IMR-90 (cell line): ENCODE data around the gene ZNF385D. TPM values are rescaled to one million over a fixed set of nuclear protein-coding genes. Genes with fewer than 3 reads are reported as not detected.

Experiments used
- ATAC-seq: fragments of 200-7000 bp; cut with Tn5 transposase; 2 replicates; pipeline ENCODE4 v1.9.1; 2020; ENCODE audit warnings: low read depth, mild to moderate bottlenecking, moderate library complexity
- BruUV-seq: library from RNA; stranded (reverse); fragments of 400-500 nt; replicated peaks from 2 replicates; lab custom pipeline; 2021; lab: Mats Ljungman, UMichigan
- CTCF ChIA-PET: fragments of 300-600 bp; formaldehyde crosslinking; extraction: SDS; loops from one replicate; lab custom pipeline; 2021; ENCODE audit warnings: antibody characterized with exemption; lab: Yijun Ruan, JAX
- POLR2A ChIA-PET: fragments of 300-600 bp; sonication (Branson Sonifier 250); formaldehyde crosslinking; loops from one replicate; lab custom pipeline; 2022; ENCODE audit warnings: antibody characterized with exemption; ENCODE audit not compliant: unreplicated experiment; lab: Charles Lee
- DNase-seq: peaks from one replicate; pipeline ENCODE4 v3.0.0; 2013
- H2AFZ ChIP-seq: replicated peaks from 2 replicates; pipeline ENCODE3; 2013; ENCODE audit warnings: low read length, mild to moderate bottlenecking; ENCODE audit not compliant: poor library complexity
- H2AK5ac ChIP-seq: 2 replicates; pipeline ENCODE4 v1.6.1; 2013; ENCODE audit warnings: low read depth, low read length, inconsistent platforms
- H2AK9ac ChIP-seq: replicated peaks from 2 replicates; pipeline ENCODE3; 2013; ENCODE audit warnings: mild to moderate bottlenecking, low read depth, low read length, moderate library complexity; ENCODE audit not compliant: poor library complexity
- H2BK120ac ChIP-seq: 2 replicates; pipeline ENCODE4 v1.6.1; 2013; ENCODE audit warnings: low read depth, low read length, inconsistent platforms
- H2BK15ac ChIP-seq: 3 replicates; pipeline ENCODE4 v1.6.1; 2013; ENCODE audit warnings: low read depth, low read length, inconsistent platforms
- H2BK20ac ChIP-seq: 2 replicates; pipeline ENCODE4 v1.6.1; 2013; ENCODE audit warnings: low read depth, mild to moderate bottlenecking, inconsistent platforms, low read length, moderate library complexity
- H2BK5ac ChIP-seq: 2 replicates; pipeline ENCODE4 v1.6.1; 2013; ENCODE audit warnings: mild to moderate bottlenecking, low read depth, low read length, inconsistent platforms; ENCODE audit not compliant: poor library complexity, severe bottlenecking
- H3K14ac ChIP-seq: replicated peaks from 2 replicates; pipeline ENCODE4 v1.6.1; 2013; ENCODE audit warnings: low read depth, low read length, inconsistent platforms
- H3K18ac ChIP-seq: 2 replicates; pipeline ENCODE4 v1.6.1; 2013; ENCODE audit warnings: low read depth, low read length, control low read depth
- H3K23ac ChIP-seq: 2 replicates; pipeline ENCODE4 v1.6.1; 2013; ENCODE audit warnings: low read depth, low read length, inconsistent platforms
- H3K27ac ChIP-seq: 2 replicates; pipeline ENCODE4 v1.5.1; 2013; ENCODE audit warnings: mild to moderate bottlenecking, control low read depth, low read length; ENCODE audit not compliant: insufficient read depth
- H3K27me3 ChIP-seq: 2 replicates; pipeline ENCODE4 v1.6.1; 2013; ENCODE audit warnings: low read length; ENCODE audit not compliant: control insufficient read depth, insufficient read depth
- H3K36me3 ChIP-seq: 2 replicates; pipeline ENCODE4 v1.6.1; 2013; ENCODE audit warnings: low read length, mixed read lengths; ENCODE audit not compliant: control insufficient read depth, insufficient read depth
- H3K4ac ChIP-seq: 2 replicates; pipeline ENCODE4 v1.6.1; 2013; ENCODE audit warnings: low read depth, low read length, inconsistent platforms
- H3K4me1 ChIP-seq: 2 replicates; pipeline ENCODE4 v1.6.1; 2013; ENCODE audit warnings: low read length, mixed read lengths; ENCODE audit not compliant: control insufficient read depth, insufficient read depth
- H3K4me2 ChIP-seq: 2 replicates; pipeline ENCODE4 v1.6.1; 2013; ENCODE audit warnings: low read depth, mild to moderate bottlenecking, control low read depth, low read length, moderate library complexity
- H3K4me3 ChIP-seq: 2 replicates; pipeline ENCODE4 v1.5.1; 2013; ENCODE audit warnings: low read depth, mild to moderate bottlenecking, control low read depth, low read length, moderate library complexity; ENCODE audit not compliant: insufficient read depth
- H3K56ac ChIP-seq: 2 replicates; pipeline ENCODE4 v1.6.1; 2013; ENCODE audit warnings: low read length, inconsistent platforms; ENCODE audit not compliant: insufficient read depth; ENCODE audit errors: extremely low read depth
- H3K79me1 ChIP-seq, 2 experiments: 2 replicates each; pipeline ENCODE4 v1.6.1; 2013; ENCODE audit warnings: low read length in 2 of 2, inconsistent platforms in 1 of 2, low read depth in 1 of 2
- H3K9ac ChIP-seq: 2 replicates; pipeline ENCODE4 v1.6.1; 2013; ENCODE audit warnings: low read depth, low read length, control low read depth
- H3K9me1 ChIP-seq: 2 replicates; pipeline ENCODE4 v1.6.1; 2013; ENCODE audit warnings: low read length, inconsistent platforms; ENCODE audit not compliant: insufficient read depth
- H3K9me3 ChIP-seq: 2 replicates; pipeline ENCODE4 v1.6.1; 2013; ENCODE audit warnings: low read length; ENCODE audit not compliant: control insufficient read depth, insufficient read depth
- H4K20me1 ChIP-seq: 2 replicates; pipeline ENCODE4 v1.6.1; 2013; ENCODE audit warnings: low read length, inconsistent platforms; ENCODE audit not compliant: insufficient read depth
- H4K5ac ChIP-seq: 2 replicates; pipeline ENCODE4 v1.6.1; 2013; ENCODE audit warnings: mild to moderate bottlenecking, low read depth, low read length, control low read depth
- H4K8ac ChIP-seq, 2 experiments: 2 replicates each; pipeline ENCODE4 v1.6.1; 2013; ENCODE audit warnings: low read depth in 2 of 2, low read length in 2 of 2, control low read depth in 1 of 2, inconsistent platforms in 1 of 2
- H4K91ac ChIP-seq: 2 replicates; pipeline ENCODE4 v1.6.1; 2013; ENCODE audit warnings: low read depth, low read length, inconsistent platforms; ENCODE audit not compliant: insufficient read depth
- CEBPB ChIP-seq: IDR thresholded peaks from 2 replicates; pipeline ENCODE4 v1.6.1; 2012; ENCODE audit warnings: low read depth, low read length, improper control_type of control experiment
- CHD1 ChIP-seq: IDR thresholded peaks from 2 replicates; pipeline ENCODE4 v1.6.1; 2012; ENCODE audit warnings: low read depth, low read length, improper control_type of control experiment
- MAFK ChIP-seq: IDR thresholded peaks from 2 replicates; pipeline ENCODE4 v1.6.1; 2012; ENCODE audit warnings: low read depth, low read length, improper control_type of control experiment
- MAZ ChIP-seq: IDR thresholded peaks from 2 replicates; pipeline ENCODE4 v1.6.1; 2012; ENCODE audit warnings: low read depth, mild to moderate bottlenecking, low read length, improper control_type of control experiment, moderate library complexity, borderline replicate concordance
- MXI1 ChIP-seq: IDR thresholded peaks from 2 replicates; pipeline ENCODE4 v1.6.1; 2012; ENCODE audit warnings: low read depth, mild to moderate bottlenecking, low read length, moderate library complexity, borderline replicate concordance
- NFE2L2 ChIP-seq: fragments of 150-350 bp; IDR thresholded peaks from 2 replicates; pipeline ENCODE4 v1.6.1; 2016; ENCODE audit warnings: low read depth, mild to moderate bottlenecking, low read length
- RAD21 ChIP-seq: IDR thresholded peaks from 2 replicates; pipeline ENCODE4 v1.6.1; 2012; ENCODE audit warnings: low read length, improper control_type of control experiment
- RCOR1 ChIP-seq: IDR thresholded peaks from 2 replicates; pipeline ENCODE4 v1.6.1; 2012; ENCODE audit warnings: mild to moderate bottlenecking, low read length, improper control_type of control experiment; ENCODE audit not compliant: insufficient replicate concordance
- RFX5 ChIP-seq: IDR thresholded peaks from 2 replicates; pipeline ENCODE4 v1.8.0; 2012; ENCODE audit warnings: low read depth, mild to moderate bottlenecking, low read length, moderate library complexity
- WGBS, 2 experiments: methylation state at CpG; one replicate each; pipeline versions ENCODE4 v1.1.5 to v1.1.7; 2013; ENCODE audit warnings: missing lambda C conversion rate in 2 of 2; ENCODE audit not compliant: insufficient read length in 1 of 2; ENCODE audit errors: extremely low coverage in 2 of 2; 5-methylcytosine and 5-hydroxymethylcytosine counted together
- dilution Hi-C: fragments of 300-500 bp; cut with HindIII; formaldehyde crosslinking; loops from one replicate; pipeline ENCODE4 v1.14.3; 2018; ENCODE audit warnings: low sequenced_read_pairs; ENCODE audit not compliant: unreplicated experiment
- in situ Hi-C: fragments of 300-500 bp; cut with MboI; formaldehyde crosslinking; loops from 3 replicates; pipeline ENCODE4 v1.14.3; 2019; ENCODE audit warnings: low sequenced_read_pairs, inconsistent platforms, mixed read lengths
- intact Hi-C: fragments of 100-400 bp; cut with micrococcal nuclease; formaldehyde crosslinking; loops from 2 replicates; pipeline ENCODE4 v1.10.0; 2022
- polyA plus RNA-seq, 3 experiments: library from polyadenylated mRNA; depleted of rRNA; stranded (reverse); fragments of >200 nt; gene quantifications; 2 replicates each; pipeline ENCODE4 v1.2.3, GENCODE V29; 2012; ENCODE audit warnings: low replicate concordance in 1 of 3
- total RNA-seq: library from RNA; depleted of rRNA; stranded (reverse); fragments of >200 nt; gene quantifications from 2 replicates; pipeline ENCODE4 v1.2.3, GENCODE V29; 2012
- TF ChIP-seq, protein P1 (sequence below): fragments of 150-350 bp; IDR thresholded peaks from 2 replicates; pipeline ENCODE4 v1.6.1; 2017; ENCODE audit warnings: mild to moderate bottlenecking, antibody characterized with exemption, low read length, low read depth

The ZNF385D gene
- total and polyA plus RNA-seq, 2 of the 4 experiments (the other 2 are of a cell fraction): 0.18 to 2.4 TPM

GRCh38 chr3:21647961-21648360 lies 103.0 kb downstream of the ZNF385D start:
- Histone ChIP-seq H3K9me3 (no peaks in the 10 kb centered on the region), H4K5ac (no peak overlapping the region), H4K8ac (no peak overlapping the region), H2BK120ac (no peak overlapping the region), H3K23ac (no peak overlapping the region), H2BK15ac (no peak overlapping the region), H3K4me1 (no peaks in the 10 kb centered on the region), H4K91ac (no peak overlapping the region), H2AK5ac (no peak overlapping the region), H3K27me3 (no peaks in the 10 kb centered on the region), H2AFZ (no peak overlapping the region), H3K56ac (no peak overlapping the region), H2BK5ac (no peak overlapping the region), H2AK9ac (no peak overlapping the region), H3K14ac (no peak overlapping the region), H3K36me3 (no peaks in the 10 kb centered on the region), H3K4me3 (no peak overlapping the region), H3K9ac (no peak overlapping the region), H3K4ac (no peak overlapping the region), H3K18ac (no peak overlapping the region), H3K79me1 (no peaks in the 10 kb centered on the region), H2BK20ac (no peak overlapping the region), H3K9me1 (no peaks in the 10 kb centered on the region; the same call in 1 of the 2 replicates), H3K4me2 (no peak overlapping the region), H3K27ac (no peak overlapping the region), H4K20me1 (no peaks in the 10 kb centered on the region)
- no peak for DNase-seq
- in situ Hi-C loops (no loop called here), dilution Hi-C loops (no loop called here), intact Hi-C loops (no loop called here)
- no CpG with 5 or more reads among the region's 4 CpGs for WGBS, 2 experiments
- CTCF ChIA-PET: no interaction called here
- POLR2A ChIA-PET: no interaction called here
- no peak for ATAC-seq
- TF ChIP-seq CHD1 (no peak), RFX5 (no peak), MAZ (no peak), RCOR1 (no peak), MAFK (no peak), RAD21 (no peak), CEBPB (no peak), NFE2L2 (no peak), MXI1 (no peak)
- TF ChIP-seq, protein P1, sequence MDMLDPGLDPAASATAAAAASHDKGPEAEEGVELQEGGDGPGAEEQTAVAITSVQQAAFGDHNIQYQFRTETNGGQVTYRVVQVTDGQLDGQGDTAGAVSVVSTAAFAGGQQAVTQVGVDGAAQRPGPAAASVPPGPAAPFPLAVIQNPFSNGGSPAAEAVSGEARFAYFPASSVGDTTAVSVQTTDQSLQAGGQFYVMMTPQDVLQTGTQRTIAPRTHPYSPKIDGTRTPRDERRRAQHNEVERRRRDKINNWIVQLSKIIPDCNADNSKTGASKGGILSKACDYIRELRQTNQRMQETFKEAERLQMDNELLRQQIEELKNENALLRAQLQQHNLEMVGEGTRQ: no peak
- no TSS peak for BruUV-seq
